Measurements from ENCODE around the gene CDH5. TPM values are rescaled to one million over a fixed set of nuclear protein-coding genes. Genes with fewer than 3 reads are reported as not detected.

CDH5 gene
- total and polyA plus RNA-seq, 2 donors (not counting 3 experiments of a cell fraction or from before 2014, with no cell fraction given): 765 to 815 TPM

DNA sequence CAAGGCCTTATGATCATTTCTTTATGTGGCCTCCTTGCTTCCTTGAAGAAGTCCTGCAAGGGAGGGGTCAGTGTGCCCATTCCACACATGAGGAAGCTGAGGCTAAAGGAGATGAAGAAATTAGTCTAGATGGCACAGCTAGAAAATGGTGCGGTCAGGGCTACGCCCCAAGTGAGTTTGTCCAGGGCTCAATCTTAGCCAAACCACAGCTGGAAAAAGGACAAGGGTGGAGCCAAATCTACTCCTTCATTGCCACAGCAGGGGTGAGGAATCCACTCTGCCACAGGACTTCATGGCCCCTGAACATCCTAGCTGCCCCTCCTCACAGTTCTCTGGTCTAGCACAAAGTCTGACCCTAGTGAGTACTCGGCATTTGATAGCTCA, 76.8 kb downstream of the CDH5 start:
- Histone ChIP-seq H3K27ac (ENCODE audit: insufficient read depth, low read depth, low read length) (no peak overlapping the region), H3K9ac (replicated peaks; ENCODE audit: extremely low read depth, insufficient read depth, low read length) (no peak overlapping the region), H3K79me2 (ENCODE audit: control insufficient read depth, insufficient read depth, low read length) (no peaks in the 10 kb centered on the region), H3K9me1 (replicated peaks; ENCODE audit: control insufficient read depth, extremely low read depth, insufficient read depth, low read length) (no peaks in the 10 kb centered on the region), H3K9me3 (replicated peaks; ENCODE audit: control insufficient read depth, insufficient read depth, low read length) (no peaks in the 10 kb centered on the region), H4K20me1 (replicated peaks; ENCODE audit: control insufficient read depth, extremely low read depth, insufficient read depth, low read length) (no peaks in the 10 kb centered on the region), H3K4me3 (replicated peaks in 1 of 3; ENCODE audit: insufficient read depth in 1 of 3, low read depth in 1 of 3, low read length in 3 of 3) (no peak overlapping the region), H3K4me1 (ENCODE audit: control insufficient read depth, extremely low read depth, insufficient read depth, low read length) (no peaks in the 10 kb centered on the region), H3K4me2 (ENCODE audit: insufficient read depth, low read length) (no peak overlapping the region), H2AFZ (ENCODE audit: low read depth, low read length) (no peak overlapping the region), H3K36me3 (ENCODE audit: control insufficient read depth in 2 of 2, extremely low read depth in 1 of 2, insufficient read depth in 2 of 2, low read length in 2 of 2) (no peaks in the 10 kb centered on the region), H3K27me3 (ENCODE audit: control insufficient read depth in 2 of 2, insufficient read depth in 2 of 2, low read length in 2 of 2) (peaks cover 7 to 23% of the 10 kb centered on the region in 2 experiments)
- dilution Hi-C loops (cut with MboI; ENCODE audit: extremely low pct_ligation_motif_present, low sequenced_read_pairs): no loop called here
- FAIRE-seq (no peak), DNase-seq (ENCODE audit: low read depth, low spot score) (no peak)
- TF ChIP-seq GATA2 (IDR thresholded peaks at IDR 0.05; ENCODE audit: insufficient read depth, insufficient read length, low read depth, low read length) (no peak), POLR2A (IDR thresholded peaks at IDR 0.05; ENCODE audit: low read depth, low read length) (no peak), MYC (IDR thresholded peaks at IDR 0.05; ENCODE audit: low read depth, low read length) (no peak), EZH2 (IDR thresholded peaks at IDR 0.05; ENCODE audit: borderline replicate concordance, low read depth, low read length, severe bottlenecking) (no peak), JUN (IDR thresholded peaks at IDR 0.05; ENCODE audit: borderline replicate concordance, insufficient read depth, insufficient read length, low read depth) (no peak), POLR2AphosphoS5 (IDR thresholded peaks at IDR 0.05; ENCODE audit: insufficient read depth, low read depth, low read length) (no peak), MAX (IDR thresholded peaks at IDR 0.05; ENCODE audit: insufficient read depth, insufficient read length) (no peak), FOS (IDR thresholded peaks at IDR 0.05; ENCODE audit: borderline replicate concordance, insufficient read depth, low read length) (no peak)
- TF ChIP-seq, protein P1, sequence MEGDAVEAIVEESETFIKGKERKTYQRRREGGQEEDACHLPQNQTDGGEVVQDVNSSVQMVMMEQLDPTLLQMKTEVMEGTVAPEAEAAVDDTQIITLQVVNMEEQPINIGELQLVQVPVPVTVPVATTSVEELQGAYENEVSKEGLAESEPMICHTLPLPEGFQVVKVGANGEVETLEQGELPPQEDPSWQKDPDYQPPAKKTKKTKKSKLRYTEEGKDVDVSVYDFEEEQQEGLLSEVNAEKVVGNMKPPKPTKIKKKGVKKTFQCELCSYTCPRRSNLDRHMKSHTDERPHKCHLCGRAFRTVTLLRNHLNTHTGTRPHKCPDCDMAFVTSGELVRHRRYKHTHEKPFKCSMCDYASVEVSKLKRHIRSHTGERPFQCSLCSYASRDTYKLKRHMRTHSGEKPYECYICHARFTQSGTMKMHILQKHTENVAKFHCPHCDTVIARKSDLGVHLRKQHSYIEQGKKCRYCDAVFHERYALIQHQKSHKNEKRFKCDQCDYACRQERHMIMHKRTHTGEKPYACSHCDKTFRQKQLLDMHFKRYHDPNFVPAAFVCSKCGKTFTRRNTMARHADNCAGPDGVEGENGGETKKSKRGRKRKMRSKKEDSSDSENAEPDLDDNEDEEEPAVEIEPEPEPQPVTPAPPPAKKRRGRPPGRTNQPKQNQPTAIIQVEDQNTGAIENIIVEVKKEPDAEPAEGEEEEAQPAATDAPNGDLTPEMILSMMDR (IDR thresholded peaks at IDR 0.05; ENCODE audit: extremely low read depth in 1 of 2, insufficient read depth in 1 of 2, low read depth in 1 of 2, low read length in 2 of 2): no peak
- POLR2A ChIA-PET: no interaction called here
- CTCF ChIA-PET: interaction anchor here (0.8 to 2.0 kb wide), 7 partner anchors 8 to 101 kb away, joined by 3 to 7 read pairs (median 3); no protein-coding TSS in a partner anchor
- no TSS peak for BruUV-seq (replicated peaks)
- intact Hi-C loops (cut with micrococcal nuclease): no loop called here

All from endothelial cell of umbilical vein (primary cell).